GM12865 (cell line): ENCODE results near the gene OXLD1.
A peak's percentile ranks its signal among the peaks of the same experiment; 100 is the strongest.

Experiments used
- DNase-seq: peaks from one replicate; pipeline ENCODE4 v3.0.0; 2010; ENCODE audit warnings: low read depth
- H3K4me3 ChIP-seq: 2 replicates; pipeline ENCODE4 v1.5.1; 2011; ENCODE audit warnings: mild to moderate bottlenecking, low read depth, low read length, control low read depth
- CTCF ChIP-seq: IDR thresholded peaks from 2 replicates; pipeline ENCODE4 v1.5.1; 2011; ENCODE audit warnings: low read length, control low read depth, low read depth, inconsistent platforms; ENCODE audit not compliant: insufficient read depth; ENCODE audit errors: missing control alignments

The OXLD1 gene

GRCh38 chr17:81711814-81712467 lies 45.5 kb upstream of the OXLD1 start, which contains the start of gene SLC25A10:
Gene SLC25A10, plus strand, starts transcription at chr17:81712284. Its CDS starts 143 bp downstream, at chr17:81712427.
- DNase-seq, result peak; percentile 92
- peak within 1 kb of the TSS; percentile 80 for H3K4me3 ChIP-seq
- no peak for TF ChIP-seq CTCF

GRCh38 chr17:81710514-81711308 lies 44.3 kb upstream of the OXLD1 start:
- no peak for TF ChIP-seq CTCF
- no peak for DNase-seq
- H3K4me3 ChIP-seq, result peak overlapping the region; percentile 41

GRCh38 chr17:81708739-81709185 lies 42.4 kb upstream of the OXLD1 start:
- no peak overlapping the region for H3K4me3 ChIP-seq
- no peak for DNase-seq
- TF ChIP-seq CTCF, result no peak

- TF ChIP-seq CTCF, result no peak
- no peak overlapping the region for H3K4me3 ChIP-seq
- DNase-seq, result no peak
Observed at GRCh38 chr17:81707725-81708646, 41.6 kb upstream of the OXLD1 start.

- TF ChIP-seq CTCF, result no peak
- DNase-seq, result no peak
- no peak overlapping the region for H3K4me3 ChIP-seq
Observed at GRCh38 chr17:81706757-81707624, 40.6 kb upstream of the OXLD1 start.

- DNase-seq, result no peak
- no peak overlapping the region for H3K4me3 ChIP-seq
- TF ChIP-seq CTCF, result no peak
Observed at GRCh38 chr17:81706232-81706611, 39.8 kb upstream of the OXLD1 start.
